Heart right ventricle (tissue), 16 donors: ENCODE results near the gene ISX. TPM values are rescaled to one million over a fixed set of nuclear protein-coding genes. Genes with fewer than 3 reads are reported as not detected.

Source experiments
- ATAC-seq, 8 donors: fragments of 200-7000 bp; cut with Tn5 transposase; one replicate each; pipeline ENCODE4 v1.9.1; 2020; ENCODE audit warnings: mild to moderate bottlenecking in 8 of 8, moderate library complexity in 8 of 8, moderate number of reproducible peaks in 1 of 8
- DNase-seq, 2 donors: peaks; one replicate each; pipeline ENCODE4 v3.0.0-alpha.2; 2020
- H3K27ac ChIP-seq, 10 donors: fragments of 200-600 bp; sonication (generic) in 2 of 10; one replicate each; pipeline versions ENCODE4 v1.5.0 to v1.8.0; 2020 to 2022; ENCODE audit warnings: mild to moderate bottlenecking in 3 of 10
- H3K27me3 ChIP-seq, 7 donors: fragments of 200-600 bp; one replicate each; pipeline ENCODE4 v1.8.0; 2021 to 2022; ENCODE audit warnings: mild to moderate bottlenecking in 2 of 7
- H3K36me3 ChIP-seq, 9 donors: fragments of 200-600 bp; sonication (generic) in 1 of 9; one replicate each; pipeline versions ENCODE4 v1.5.0 to v1.8.0; 2020 to 2022; ENCODE audit warnings: mild to moderate bottlenecking in 2 of 9
- H3K4me1 ChIP-seq, 9 donors: fragments of 200-600 bp; sonication (generic) in 1 of 9; one replicate each; pipeline versions ENCODE4 v1.5.0 to v1.8.0; 2020 to 2022; ENCODE audit warnings: mild to moderate bottlenecking in 4 of 9
- H3K4me3 ChIP-seq, 10 donors: fragments of 200-600 bp; sonication (generic) in 2 of 10; one replicate each; pipeline versions ENCODE4 v1.5.0 to v1.8.0; 2020 to 2022; ENCODE audit warnings: mild to moderate bottlenecking in 7 of 10, moderate library complexity in 2 of 10
- H3K9me3 ChIP-seq, 11 donors: fragments of 200-600 bp in 10 of 11; sonication (generic) in 2 of 11; one replicate each; pipeline versions ENCODE4 v1.5.0 to v1.8.0; 2013 to 2022; ENCODE audit warnings: mild to moderate bottlenecking in 2 of 11, control low read depth in 1 of 11, moderate library complexity in 1 of 11
- CTCF ChIP-seq, 9 donors: fragments of 200-600 bp; sonication (generic) in 2 of 9; IDR thresholded peaks; one replicate each; pipeline versions ENCODE4 v1.5.0 to v1.8.0; 2021 to 2022; ENCODE audit warnings: antibody characterized with exemption in 9 of 9, mild to moderate bottlenecking in 5 of 9, moderate library complexity in 1 of 9
- WGBS, 2 donors: extraction: QIAGEN DNeasy Blood & Tissue Kit; methylation state at CpG; one replicate each; pipeline ENCODE4 v1.1.7; 2013; ENCODE audit warnings: inconsistent platforms in 1 of 2; 5-methylcytosine and 5-hydroxymethylcytosine counted together
- intact Hi-C, 10 donors: fragments of 100-400 bp; cut with DNase I; formaldehyde crosslinking; loops; one replicate each; pipeline versions ENCODE4 v1.11.1 to v1.14.2; 2022
- polyA plus RNA-seq, 2 donors: library from polyadenylated mRNA; stranded (reverse); fragments of 200-250 nt; gene quantifications; one replicate each; pipeline ENCODE4 v1.2.3, GENCODE V29; 2013
- total RNA-seq, 10 donors: library from RNA; stranded (reverse); fragmentation: NEBNext Ultra II Directional in 3 of 10; extraction: Animal tissue kit (Norgen Biotek cat#: 25700) in 3 of 10; gene quantifications; one replicate each; pipeline versions ENCODE4 v1.2.1 to v1.2.4, GENCODE V29; 2021 to 2023
- donor health status: Arrhythmogenic right ventricular cardiomyopathy.
- donor health status: ischemic (EF 13 %, LVEDD 7.1; RV severe dilation, severe dysfunction).
- donor health status: healthy with polysubstance abuse.
- donor health status: DM: no; HTN: yes; CAD: no.
- donor health status: DM: no; HTN: no; CAD: no.
- donor health status: ischemic (EF 25% LVEDD 6.9; RV normal size, moderate dysfunction).
- donor health status: ischemic (EF 25% LVEDD 5.7; RV mildly dilated, moderate dysfunction).
- donor health status: healthy.
- donor health status: DM: yes; HTN: yes; CAD: no.
- donor health status: Ischemic cardiomyopathy.
- donor health status: ischemic (EF 35%, LVEDD 5.7; RV mildly dilated, moderate dysfunction).
- donor health status: nonischemic (EF 11% LVEDD 7.7; RV severe dilation, severe dysfunction).
- donor health status: DM: yes; HTN: yes; CAD: no.
- donor health status: PGD.
- donor health status: ischemic (EF 29% LVEDD 5.4; RV normal size, mild dysfunction).
- donor health status: nonischemic (EF 23%, LVEDD 6.1; RV moderate dilation, normal function).

The ISX gene
- total and polyA plus RNA-seq, 12 donors: not detected

DNA sequence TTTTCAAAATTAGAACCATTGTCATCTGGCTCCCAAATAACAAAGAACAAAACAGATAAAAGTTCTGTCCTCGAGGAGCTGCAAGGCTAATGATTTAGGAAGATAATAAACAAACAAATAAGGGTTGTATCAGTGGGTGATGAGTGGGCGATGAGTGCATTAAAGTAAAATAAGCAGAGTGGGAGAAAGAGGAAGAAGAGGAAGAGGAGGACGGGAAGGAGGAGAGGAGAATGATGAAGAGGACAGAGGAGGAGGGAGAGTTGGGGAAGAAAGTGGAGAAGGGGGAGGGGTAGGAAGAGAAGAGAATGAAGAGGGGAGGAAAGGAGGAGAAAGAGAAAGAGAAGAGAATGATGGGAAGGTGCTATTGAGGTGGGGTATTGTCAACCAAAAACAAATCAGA lies 33.4 kb upstream of the ISX start:
- ATAC-seq: no peak

GRCh38 chr22:35033635-35034296 lies 32.2 kb upstream of the ISX start:
- 67 to 68% methylated on average over 6 of the region's 6 CpGs for WGBS, 2 donors
- Histone ChIP-seq H3K4me3 (no peak overlapping the region), H3K36me3 (no peaks in the 10 kb centered on the region), H3K4me1 (no peaks in the 10 kb centered on the region), H3K27me3 (peaks cover 0 to 32% (median 19%) of the 10 kb centered on the region in 7 donors), H3K27ac (no peak overlapping the region), H3K9me3 (no peaks in the 10 kb centered on the region)
- intact Hi-C loops: no loop called here
- DNase-seq (no peak), ATAC-seq (no peak)
- TF ChIP-seq CTCF (IDR thresholded peaks at IDR 0.05): no peak

More for the DNA sequence above, 33.4 kb upstream of the ISX start:
- 54 to 64% methylated on average over 3 of the region's 3 CpGs for WGBS, 2 donors
- Histone ChIP-seq H3K9me3 (no peaks in the 10 kb centered on the region), H3K27ac (no peak overlapping the region), H3K4me1 (no peaks in the 10 kb centered on the region), H3K4me3 (no peak overlapping the region), H3K36me3 (no peaks in the 10 kb centered on the region), H3K27me3 (peaks cover 0 to 32% (median 19%) of the 10 kb centered on the region in 7 donors)
- TF ChIP-seq CTCF (IDR thresholded peaks at IDR 0.05): no peak
- intact Hi-C loops: no loop called here
- DNase-seq: no peak

- ATAC-seq: no peak
- H3K27me3 ChIP-seq: peaks cover 0 to 33% (median 20%) of the 10 kb centered on the region in 7 donors
- 36 to 50% methylated on average over 3 of the region's 3 CpGs for WGBS, 2 donors
These were observed 31.0 kb upstream of the ISX start for GRCh38 chr22:35034963-35035362.

DNA sequence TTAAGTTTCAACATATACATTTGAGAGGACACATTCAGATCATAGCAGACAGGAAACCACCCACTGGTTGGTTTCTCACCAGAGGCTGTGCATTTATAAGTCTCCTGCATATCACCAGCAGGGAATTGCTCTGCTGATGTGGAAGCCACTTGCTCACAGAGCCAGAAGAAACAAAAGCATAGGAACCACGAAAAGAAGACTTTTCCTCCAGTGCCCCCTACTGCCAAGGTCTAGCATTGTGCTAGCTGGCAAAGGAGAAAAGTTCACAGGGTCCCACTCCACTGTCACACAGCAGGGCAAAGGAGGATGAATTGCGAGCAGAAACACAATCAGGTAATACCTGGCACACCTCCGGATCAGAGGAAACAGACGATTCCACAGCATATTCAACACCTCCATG lies 28.9 kb upstream of the ISX start:
- Histone ChIP-seq H3K27me3 (peaks cover 0 to 18% (median 6%) of the 10 kb centered on the region in 7 donors), H3K9me3 (no peaks in the 10 kb centered on the region)

More at GRCh38 chr22:35034963-35035362, 31.0 kb upstream of the ISX start:
- intact Hi-C loops: no loop called here
- no peak for TF ChIP-seq CTCF (IDR thresholded peaks at IDR 0.05)
- Histone ChIP-seq H3K4me1 (no peaks in the 10 kb centered on the region), H3K4me3 (no peak overlapping the region), H3K36me3 (no peaks in the 10 kb centered on the region), H3K27ac (no peak overlapping the region), H3K9me3 (no peaks in the 10 kb centered on the region)
- DNase-seq: no peak

More for the DNA sequence above, 28.9 kb upstream of the ISX start:
- 62 to 64% methylated on average over 4 of the region's 4 CpGs for WGBS, 2 donors
- DNase-seq (no peak), ATAC-seq (no peak)
- Histone ChIP-seq H3K36me3 (no peaks in the 10 kb centered on the region), H3K4me1 (no peaks in the 10 kb centered on the region), H3K27ac (no peak overlapping the region), H3K4me3 (no peak overlapping the region)
- intact Hi-C loops: no loop called here
- TF ChIP-seq CTCF (IDR thresholded peaks at IDR 0.05): no peak
